HUES48 (cell line): ENCODE results near the gene KCND2.

ENCODE experiments used
- H3K27ac ChIP-seq: one replicate; pipeline ENCODE4 v1.7.0; 2013; ENCODE audit warnings: low read depth, low read length, inconsistent platforms
- H3K27me3 ChIP-seq: 2 replicates; pipeline ENCODE4 v1.6.1; 2013; ENCODE audit warnings: mild to moderate bottlenecking, low read length; ENCODE audit not compliant: control insufficient read depth, insufficient read depth
- H3K36me3 ChIP-seq: 2 replicates; pipeline ENCODE4 v1.6.1; 2013; ENCODE audit warnings: low read length; ENCODE audit not compliant: control insufficient read depth, insufficient read depth
- H3K4me1 ChIP-seq: 2 replicates; pipeline ENCODE4 v1.6.1; 2013; ENCODE audit warnings: mild to moderate bottlenecking, low read length; ENCODE audit not compliant: control insufficient read depth, insufficient read depth
- H3K4me3 ChIP-seq: 2 replicates; pipeline ENCODE4 v1.5.1; 2013; ENCODE audit warnings: mild to moderate bottlenecking, low read depth, low read length
- H3K9ac ChIP-seq: 2 replicates; pipeline ENCODE4 v1.6.1; 2013; ENCODE audit warnings: mild to moderate bottlenecking, low read depth, low read length, moderate library complexity
- H3K9me3 ChIP-seq: 2 replicates; pipeline ENCODE4 v1.6.1; 2013; ENCODE audit warnings: low read length; ENCODE audit not compliant: control insufficient read depth, insufficient read depth

The KCND2 gene

DNA sequence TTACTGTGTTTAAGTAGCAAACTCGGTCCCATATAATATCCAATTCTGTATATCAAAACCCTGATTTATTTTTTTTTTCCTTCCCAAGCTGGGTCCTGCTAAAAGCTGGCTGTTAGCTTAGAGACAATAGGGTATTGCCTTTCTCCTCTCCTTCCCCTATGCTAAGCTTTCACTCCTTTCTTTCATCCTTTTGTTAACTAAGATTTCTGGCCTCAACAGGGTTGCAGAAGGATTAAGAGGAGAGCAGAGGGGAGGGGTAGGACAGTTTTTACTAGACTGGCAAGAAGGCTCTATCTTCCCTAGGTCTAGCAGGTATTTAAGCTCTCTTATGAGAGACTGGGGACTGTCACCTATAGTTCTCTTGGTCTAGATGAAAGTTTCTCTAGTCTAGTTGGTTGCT lies 229.2 kb downstream of the KCND2 start:
- H3K4me1 ChIP-seq = peaks cover 28% of the 10 kb centered on the region
- H3K9me3 ChIP-seq = no peaks in the 10 kb centered on the region
- H3K9ac ChIP-seq = no peak overlapping the region
- no peaks in the 10 kb centered on the region for H3K36me3 ChIP-seq
- no peaks in the 10 kb centered on the region for H3K27me3 ChIP-seq
- H3K4me3 ChIP-seq = no peak overlapping the region
- H3K27ac ChIP-seq = peak overlapping the region; percentile 26

DNA sequence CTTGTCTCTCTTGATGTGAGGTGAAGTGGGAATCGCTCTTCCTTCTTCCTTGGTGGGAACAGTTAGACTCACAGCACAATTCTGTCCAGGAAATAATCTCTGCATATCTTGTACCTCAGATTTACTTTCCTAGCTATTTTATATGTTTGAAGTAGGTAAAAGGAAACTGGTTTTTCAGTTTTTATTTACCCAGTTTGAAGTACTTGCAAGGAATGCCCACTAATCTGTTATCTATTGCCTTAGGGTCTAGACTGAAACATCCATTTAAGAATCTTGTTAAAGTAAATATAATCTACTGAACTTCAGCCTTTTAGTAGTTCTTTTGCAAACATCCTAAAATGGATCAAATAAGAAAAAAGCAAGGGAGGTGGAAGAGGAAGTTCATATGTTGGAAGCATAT lies 229.8 kb downstream of the KCND2 start:
- H3K4me1 ChIP-seq = peaks cover 30% of the 10 kb centered on the region
- H3K36me3 ChIP-seq = no peaks in the 10 kb centered on the region
- no peak overlapping the region for H3K4me3 ChIP-seq
- no peak overlapping the region for H3K9ac ChIP-seq
- no peak overlapping the region for H3K27ac ChIP-seq
- H3K9me3 ChIP-seq = no peaks in the 10 kb centered on the region
- no peaks in the 10 kb centered on the region for H3K27me3 ChIP-seq

DNA sequence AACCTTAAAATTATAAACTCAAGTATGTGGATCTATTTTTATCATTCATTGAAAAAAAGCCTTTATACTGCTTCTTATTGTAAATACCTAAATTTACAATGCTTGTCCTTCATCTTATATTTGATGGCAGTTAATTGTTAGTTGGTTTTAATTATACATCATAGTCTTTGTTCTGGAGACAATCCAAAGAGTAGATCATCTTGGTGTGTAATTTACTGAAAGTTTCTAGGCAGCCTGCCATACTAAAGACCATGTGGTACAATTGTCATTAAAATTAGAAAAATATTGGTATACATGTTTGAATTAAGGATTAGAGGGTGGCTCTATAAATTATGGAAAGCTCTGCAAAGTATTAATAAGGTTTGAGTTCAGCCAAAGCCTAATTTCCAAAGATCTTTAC lies 231.4 kb downstream of the KCND2 start:
- Histone ChIP-seq H3K27ac (no peak overlapping the region), H3K36me3 (no peaks in the 10 kb centered on the region), H3K27me3 (no peaks in the 10 kb centered on the region), H3K9ac (no peak overlapping the region), H3K4me3 (no peak overlapping the region), H3K4me1 (peaks cover 30% of the 10 kb centered on the region), H3K9me3 (no peaks in the 10 kb centered on the region)

DNA sequence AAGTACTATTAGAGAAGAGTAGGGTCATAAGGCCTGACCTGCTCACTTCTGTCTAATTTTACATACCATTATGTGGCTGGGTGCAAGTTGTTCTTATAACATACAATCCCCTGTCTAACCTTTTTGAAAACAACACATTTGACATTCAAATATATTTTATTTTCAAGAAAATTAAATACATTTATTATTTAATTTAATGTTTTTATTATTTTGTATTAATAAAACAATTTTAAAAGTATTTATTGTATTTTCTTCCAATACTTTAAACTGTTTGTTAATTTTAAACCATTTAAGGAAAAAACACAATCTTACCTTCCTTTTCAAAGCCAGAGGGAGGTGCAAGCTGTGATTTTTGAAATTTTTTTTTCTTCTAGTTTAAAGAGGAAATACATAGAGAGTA lies 232.8 kb downstream of the KCND2 start:
- Histone ChIP-seq H3K27me3 (no peaks in the 10 kb centered on the region), H3K27ac (no peak overlapping the region), H3K36me3 (no peaks in the 10 kb centered on the region), H3K4me1 (peaks cover 30% of the 10 kb centered on the region), H3K9ac (no peak overlapping the region), H3K9me3 (no peaks in the 10 kb centered on the region), H3K4me3 (no peak overlapping the region)

DNA sequence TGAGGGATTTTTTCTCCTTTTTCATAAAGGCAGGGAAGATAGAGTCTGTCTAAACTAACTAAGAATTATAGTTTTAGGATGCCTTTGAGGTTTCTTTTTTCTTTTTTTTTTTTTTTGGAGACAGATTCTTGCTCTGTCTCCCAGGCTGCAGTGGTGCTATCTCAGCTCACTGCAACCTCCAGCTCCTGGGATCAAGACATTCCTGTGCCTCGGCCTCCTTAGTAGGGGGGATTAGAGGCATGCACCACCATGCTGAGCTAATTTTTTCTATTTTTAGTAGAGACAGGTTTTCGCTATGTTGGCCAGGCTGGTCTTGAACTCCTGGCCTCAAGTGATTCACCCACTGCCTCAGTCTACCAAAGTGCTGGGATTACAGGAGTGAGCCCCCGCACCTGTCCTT lies 239.7 kb downstream of the KCND2 start:
- H3K9ac ChIP-seq = no peak overlapping the region
- H3K27ac ChIP-seq = no peak overlapping the region
- peaks cover 6% of the 10 kb centered on the region; the same call in 1 of the 2 replicates for H3K4me1 ChIP-seq
- no peaks in the 10 kb centered on the region for H3K36me3 ChIP-seq
- H3K27me3 ChIP-seq = no peaks in the 10 kb centered on the region
- no peak overlapping the region for H3K4me3 ChIP-seq
- no peaks in the 10 kb centered on the region for H3K9me3 ChIP-seq

DNA sequence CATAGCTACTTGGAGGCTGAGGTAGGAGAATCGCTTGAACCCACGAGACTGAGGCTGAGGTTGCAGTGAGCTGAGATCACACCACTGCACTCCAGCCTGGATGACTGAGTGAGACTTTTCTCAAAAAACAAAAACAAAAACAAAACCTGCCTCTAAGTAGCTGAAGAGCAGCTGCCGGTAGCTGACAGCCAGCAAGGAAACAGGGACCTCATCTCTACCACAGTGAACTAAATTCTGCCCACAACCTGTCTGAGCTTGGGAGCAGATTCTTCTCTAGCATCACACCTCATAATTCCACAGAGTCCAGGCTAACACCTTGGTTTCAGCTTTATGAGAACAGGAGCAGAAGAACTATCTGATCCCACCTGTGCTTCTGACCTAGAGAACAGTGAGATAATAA lies 246.2 kb downstream of the KCND2 start:
- no peaks in the 10 kb centered on the region for H3K27me3 ChIP-seq
- no peak overlapping the region for H3K9ac ChIP-seq
- H3K27ac ChIP-seq = no peak overlapping the region
- no peaks in the 10 kb centered on the region for H3K9me3 ChIP-seq
- H3K4me3 ChIP-seq = no peak overlapping the region
- peaks cover 29% of the 10 kb centered on the region for H3K4me1 ChIP-seq
- H3K36me3 ChIP-seq = no peaks in the 10 kb centered on the region

DNA sequence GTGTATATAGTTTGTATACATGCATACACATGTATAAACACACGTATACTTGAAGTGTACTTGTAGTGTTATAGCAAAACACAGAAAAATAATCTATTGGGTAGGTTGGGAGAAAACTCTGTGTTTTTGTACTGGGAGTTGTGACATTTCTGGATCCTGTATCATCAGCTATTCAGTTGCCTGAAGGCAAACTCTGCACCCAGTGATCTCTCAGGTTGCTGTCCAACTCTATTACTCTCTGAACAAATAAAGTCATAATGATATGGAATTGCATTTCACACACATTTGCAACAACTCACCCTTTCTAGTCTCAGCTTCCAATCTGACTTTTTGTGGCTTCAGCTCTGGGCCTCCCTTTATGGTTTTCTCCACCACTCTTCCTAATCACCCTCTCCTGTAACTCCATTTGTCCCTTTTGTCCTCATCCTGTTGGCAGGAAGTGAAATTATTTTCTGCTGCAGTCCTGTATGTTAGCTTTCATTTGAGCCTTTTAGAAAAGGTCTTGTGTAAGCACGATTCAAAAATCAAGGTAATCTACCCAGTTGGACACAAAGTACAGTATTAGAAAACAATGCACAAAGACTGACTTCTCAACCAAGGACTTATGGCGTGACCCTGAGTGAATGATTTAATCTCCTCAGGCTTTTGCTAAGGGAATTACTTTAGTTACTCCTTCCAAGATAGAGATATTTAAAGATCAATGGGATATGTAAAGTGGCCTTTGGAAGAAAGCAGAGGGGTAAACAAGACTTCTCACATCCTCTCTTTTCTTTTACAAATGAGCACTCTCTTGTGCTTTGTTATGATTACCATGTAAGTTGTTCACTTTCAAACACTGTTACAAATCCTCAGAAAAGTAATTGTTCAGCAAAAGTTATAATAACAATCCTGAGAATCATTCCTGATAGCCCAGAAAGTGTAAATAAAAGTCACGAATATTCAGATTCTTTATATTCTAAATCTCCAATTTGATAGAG lies 249.1 kb downstream of the KCND2 start:
- Histone ChIP-seq H3K4me1 (peaks cover 45% of the 10 kb centered on the region), H3K27ac (peak overlapping the region; percentile 99), H3K4me3 (peak overlapping the region; percentile 33; the same call in 1 of the 2 replicates), H3K36me3 (no peaks in the 10 kb centered on the region), H3K27me3 (no peaks in the 10 kb centered on the region), H3K9me3 (no peaks in the 10 kb centered on the region), H3K9ac (peak overlapping the region; percentile 66)

DNA sequence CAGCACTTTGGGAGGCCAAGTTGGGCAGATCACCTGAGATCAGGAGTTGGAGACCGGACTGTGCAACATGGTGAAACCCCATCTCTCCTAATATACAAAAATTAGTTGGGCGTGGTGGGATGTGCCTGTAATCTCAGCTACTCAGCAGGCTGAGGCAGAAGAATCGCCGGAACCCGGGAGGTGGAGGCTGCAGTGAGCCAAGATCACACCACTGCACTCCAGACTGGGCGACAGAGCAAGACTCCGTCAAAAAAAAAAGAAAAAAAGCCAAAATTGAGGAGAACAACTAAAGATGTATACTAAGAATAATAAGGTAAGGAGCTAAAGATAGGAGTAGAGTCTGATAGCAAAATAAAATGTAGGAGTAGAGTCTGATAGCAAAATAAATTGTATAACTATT lies 251.0 kb downstream of the KCND2 start:
- no peaks in the 10 kb centered on the region for H3K9me3 ChIP-seq
- no peak overlapping the region for H3K9ac ChIP-seq
- H3K4me3 ChIP-seq = no peak overlapping the region
- H3K4me1 ChIP-seq = peaks cover 45% of the 10 kb centered on the region
- no peaks in the 10 kb centered on the region for H3K36me3 ChIP-seq
- no peak overlapping the region for H3K27ac ChIP-seq
- no peaks in the 10 kb centered on the region for H3K27me3 ChIP-seq

DNA sequence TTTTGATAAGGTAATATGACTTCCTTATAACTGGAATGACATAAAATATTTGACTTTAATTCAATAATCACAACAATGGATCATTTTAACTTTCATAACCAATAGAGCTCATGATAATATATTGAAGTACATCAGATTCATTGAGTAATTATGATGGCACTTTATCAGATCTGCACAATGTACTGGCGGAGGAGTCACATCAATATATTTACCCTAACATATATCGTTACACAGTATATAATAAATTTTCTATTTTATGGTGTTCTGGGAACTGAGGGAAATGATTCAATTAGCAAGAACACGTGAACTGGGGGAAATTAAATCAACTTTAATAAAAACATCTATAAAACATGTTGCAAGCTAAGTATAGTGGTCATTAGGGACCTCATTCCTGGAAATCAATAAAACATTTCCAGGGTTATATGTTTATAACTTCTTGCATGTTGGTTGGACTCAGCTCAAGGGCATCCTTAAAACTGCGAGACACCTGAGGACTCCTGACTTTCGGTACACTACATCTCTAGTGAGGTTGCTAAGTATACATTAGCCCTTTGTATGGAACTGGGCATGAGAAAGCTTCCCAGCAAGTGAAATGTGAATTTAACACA lies 254.0 kb downstream of the KCND2 start:
- Histone ChIP-seq H3K27ac (no peak overlapping the region), H3K4me3 (no peak overlapping the region), H3K9ac (no peak overlapping the region), H3K36me3 (no peaks in the 10 kb centered on the region), H3K9me3 (no peaks in the 10 kb centered on the region), H3K4me1 (peaks cover 25% of the 10 kb centered on the region), H3K27me3 (no peaks in the 10 kb centered on the region)

DNA sequence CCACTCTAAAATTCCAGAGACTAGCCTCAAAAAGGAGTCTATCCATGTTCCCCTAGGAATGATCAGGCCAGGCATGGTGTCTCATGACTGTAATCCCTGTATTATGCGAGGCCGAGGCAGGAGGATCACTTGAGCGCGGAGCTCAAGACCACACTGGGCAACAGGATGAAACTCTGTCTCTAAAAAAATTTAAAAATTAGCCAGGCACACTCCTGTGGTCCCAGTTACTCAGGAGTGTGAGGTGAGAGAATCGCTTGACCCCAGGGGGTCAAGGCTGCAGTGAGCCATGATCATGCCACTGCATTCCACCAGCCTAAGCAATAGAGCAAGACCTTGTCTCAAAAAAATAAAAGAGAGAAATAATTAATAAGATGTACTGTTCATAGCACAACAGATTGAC lies 256.8 kb downstream of the KCND2 start:
- Histone ChIP-seq H3K4me1 (peaks cover 12% of the 10 kb centered on the region), H3K4me3 (no peak overlapping the region), H3K27me3 (no peaks in the 10 kb centered on the region), H3K9ac (no peak overlapping the region), H3K36me3 (no peaks in the 10 kb centered on the region), H3K9me3 (no peaks in the 10 kb centered on the region), H3K27ac (no peak overlapping the region)

DNA sequence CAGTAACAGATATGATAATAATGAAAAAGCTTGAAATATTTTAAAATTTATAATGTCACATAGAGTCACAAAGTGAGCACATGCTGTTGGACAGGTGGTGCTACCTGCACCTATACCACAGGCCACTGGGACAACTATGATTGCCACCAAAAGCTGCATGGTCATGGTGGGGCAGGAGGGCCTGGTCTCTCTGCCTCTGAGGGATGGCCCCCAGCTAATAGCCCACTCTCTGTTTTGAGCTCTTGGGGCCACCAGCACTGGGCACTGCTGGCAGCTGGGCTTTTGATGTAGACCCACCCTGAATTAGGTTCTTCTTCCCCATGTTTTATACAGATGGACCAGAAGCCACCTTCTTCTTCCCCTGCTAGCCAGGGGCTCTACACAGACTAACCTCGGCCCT lies 265.4 kb downstream of the KCND2 start:
- Histone ChIP-seq H3K4me1 (0 out of 2 replicates have a peak, but pooled peaks cover 3% of the 10 kb centered on the region), H3K36me3 (no peaks in the 10 kb centered on the region), H3K27me3 (no peaks in the 10 kb centered on the region), H3K4me3 (no peak overlapping the region), H3K9ac (no peak overlapping the region), H3K27ac (no peak overlapping the region), H3K9me3 (no peaks in the 10 kb centered on the region)
